Measurements from ENCODE around the gene TRIM44. TPM values are rescaled to one million over a fixed set of nuclear protein-coding genes. Genes with fewer than 3 reads are reported as not detected.
"Not testable (repeated sequence)": the region's sequence is repeated elsewhere in the genome, so short reads cannot be mapped to it uniquely, and the experiment has no call there.

The TRIM44 gene
- total RNA-seq, 1 donor from 2014 or later = 62.8 TPM

DNA sequence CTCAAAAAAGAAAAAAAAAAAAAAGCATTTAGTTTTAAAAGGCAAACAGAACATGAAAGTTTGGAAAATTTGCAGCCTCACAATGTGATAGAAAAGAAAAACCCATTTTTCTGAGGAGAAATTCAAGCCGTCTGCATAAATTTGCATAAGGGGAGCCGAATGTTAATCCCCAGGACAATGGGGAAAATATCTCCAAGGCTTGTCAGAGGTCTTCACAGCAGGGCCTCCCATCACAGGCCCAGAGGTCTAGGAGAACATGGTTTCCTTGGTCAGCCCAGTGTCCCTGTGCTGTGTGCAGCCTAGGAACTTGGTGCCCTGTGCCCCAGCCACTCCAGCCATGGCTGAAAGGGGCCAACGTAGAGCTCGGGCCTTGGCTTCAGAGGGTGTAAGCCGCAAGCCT is 109.1 kb downstream of the TRIM44 start:
- no peaks in the 10 kb centered on the region for H3K36me3 ChIP-seq
- H3K27me3 ChIP-seq (ENCODE audit: low read depth) = no peaks in the 10 kb centered on the region
- no peaks in the 10 kb centered on the region for H3K9me3 ChIP-seq
- no peaks in the 10 kb centered on the region for H3K4me1 ChIP-seq
- no peak for ATAC-seq
- H3K4me3 ChIP-seq = no peak overlapping the region
- no peak for TF ChIP-seq CTCF (IDR thresholded peaks at IDR 0.05)
- no peak for DNase-seq
- intact Hi-C loops (cut with DNase I) = no loop called here
- no peak overlapping the region for H3K27ac ChIP-seq

- H3K4me3 ChIP-seq; intact Hi-C loops (cut with DNase I); ATAC-seq; H3K36me3 ChIP-seq; H3K27ac ChIP-seq; H3K4me1 ChIP-seq; H3K9me3 ChIP-seq; DNase-seq; H3K27me3 ChIP-seq (ENCODE audit: low read depth): not testable (repeated sequence)
Measured at GRCh38 chr11:35777241-35777640, 114.7 kb downstream of the TRIM44 start.

GRCh38 chr11:35778943-35779342 is 116.4 kb downstream of the TRIM44 start:
- H3K27me3 ChIP-seq (ENCODE audit: low read depth); H3K4me1 ChIP-seq; ATAC-seq; DNase-seq; H3K36me3 ChIP-seq; H3K4me3 ChIP-seq; H3K27ac ChIP-seq; H3K9me3 ChIP-seq; intact Hi-C loops (cut with DNase I): not testable (repeated sequence)

DNA sequence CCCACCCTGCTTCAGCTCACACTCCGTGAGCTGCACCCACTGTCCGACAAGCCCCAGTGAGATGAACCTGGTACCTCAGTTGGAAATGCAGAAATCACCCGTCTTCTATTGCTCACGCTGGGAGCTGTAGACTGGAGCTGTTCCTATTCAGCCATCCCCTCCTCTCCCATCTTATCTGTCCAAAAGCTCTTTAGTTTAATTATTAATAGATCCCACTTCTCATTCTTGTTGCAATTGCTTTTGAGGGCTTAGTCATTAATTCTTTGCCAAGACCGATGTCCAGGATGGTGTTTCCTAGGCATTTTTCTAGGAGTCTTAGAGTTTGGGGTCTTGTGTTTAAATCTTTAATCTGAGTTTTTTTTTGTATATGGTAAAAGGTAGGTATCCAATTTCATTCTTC is 116.8 kb downstream of the TRIM44 start:
- Histone ChIP-seq H3K4me1 (peaks cover 7% of the 10 kb centered on the region), H3K4me3 (no peak overlapping the region), H3K27me3 (ENCODE audit: low read depth) (no peaks in the 10 kb centered on the region), H3K36me3 (no peaks in the 10 kb centered on the region), H3K27ac (no peak overlapping the region), H3K9me3 (peaks cover 9% of the 10 kb centered on the region)
- no peak for TF ChIP-seq CTCF (IDR thresholded peaks at IDR 0.05)
- no peak for ATAC-seq
- no peak for DNase-seq
- intact Hi-C loops (cut with DNase I) = no loop called here

DNA sequence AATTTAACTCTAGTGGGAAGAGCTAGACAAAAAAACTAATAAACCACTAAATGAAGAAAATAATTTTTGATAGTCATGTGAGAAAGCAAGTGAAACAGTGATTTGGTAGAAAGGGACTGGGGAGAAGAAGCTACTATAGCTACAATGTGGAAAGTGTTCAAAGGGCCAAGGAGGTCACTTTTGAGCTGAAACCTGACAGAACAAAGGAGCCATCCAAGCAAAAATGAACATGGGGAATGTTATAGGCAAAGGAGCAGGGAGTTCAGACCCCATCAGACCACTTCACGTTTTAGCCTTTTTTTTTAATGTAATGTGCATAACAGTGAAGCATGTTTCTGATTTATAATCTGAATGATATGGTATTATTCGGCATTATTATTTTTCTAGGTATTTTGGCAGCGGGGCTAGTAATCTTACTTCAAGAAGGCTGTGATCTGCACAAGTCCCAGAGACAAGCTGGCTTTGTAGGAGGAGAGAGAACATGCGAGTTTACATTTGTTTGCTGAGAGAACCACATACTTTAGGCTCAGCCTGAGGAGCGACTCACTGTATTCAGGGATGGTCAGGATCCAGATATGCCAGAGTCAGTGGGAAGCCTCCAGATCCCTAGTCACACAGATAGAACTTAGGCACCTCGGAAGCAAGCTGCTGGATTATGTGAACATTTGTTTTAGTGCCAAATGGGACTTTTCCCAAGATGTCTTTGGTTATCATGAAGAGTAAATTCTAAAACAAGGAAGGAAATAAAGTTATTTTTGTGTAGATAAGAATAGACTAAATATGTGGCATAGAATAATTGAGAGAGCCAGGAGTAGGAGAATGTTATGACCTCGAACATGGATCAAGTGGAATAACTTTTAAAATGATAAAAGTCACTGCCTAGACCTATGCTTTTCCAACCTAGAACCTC is 118.6 kb downstream of the TRIM44 start:
- intact Hi-C loops (cut with DNase I) = no loop called here
- Histone ChIP-seq H3K4me3 (no peak overlapping the region), H3K9me3 (peaks cover 9% of the 10 kb centered on the region), H3K36me3 (no peaks in the 10 kb centered on the region), H3K4me1 (peaks cover 7% of the 10 kb centered on the region), H3K27ac (no peak overlapping the region), H3K27me3 (ENCODE audit: low read depth) (no peaks in the 10 kb centered on the region)
- no peak for TF ChIP-seq CTCF (IDR thresholded peaks at IDR 0.05)
- DNase-seq (no peak), ATAC-seq (no peak)

- no peak overlapping the region for H3K27ac ChIP-seq
- DNase-seq (no peak), ATAC-seq (no peak)
- no peaks in the 10 kb centered on the region for H3K36me3 ChIP-seq
- H3K4me1 ChIP-seq = peaks cover 7% of the 10 kb centered on the region
- intact Hi-C loops (cut with DNase I) = no loop called here
- no peaks in the 10 kb centered on the region for H3K27me3 ChIP-seq (ENCODE audit: low read depth)
- no peak overlapping the region for H3K4me3 ChIP-seq
- H3K9me3 ChIP-seq = peaks cover 9% of the 10 kb centered on the region
- no peak for TF ChIP-seq CTCF (IDR thresholded peaks at IDR 0.05)
Measured at GRCh38 chr11:35781861-35782470, 119.4 kb downstream of the TRIM44 start.
